ENCODE measurements around the gene GDPD5.

Gene GDPD5

GRCh38 chr11:75441804-75442132 is 84.0 kb downstream of the GDPD5 start:
- no peak for DNase-seq

- no peak for DNase-seq
These were observed 84.6 kb downstream of the GDPD5 start for GRCh38 chr11:75440960-75441803.

- no peak for DNase-seq
These were observed 86.1 kb downstream of the GDPD5 start for GRCh38 chr11:75439495-75440120.

GRCh38 chr11:75439026-75439425 is 86.7 kb downstream of the GDPD5 start:
- DNase-seq: no peak

GRCh38 chr11:75437966-75438659 is 87.6 kb downstream of the GDPD5 start:
- no peak for DNase-seq

- no peak for DNase-seq
These were observed 88.9 kb downstream of the GDPD5 start for GRCh38 chr11:75436806-75437205.

GRCh38 chr11:75435571-75435925 is 90.2 kb downstream of the GDPD5 start:
- DNase-seq: no peak

- no peak for DNase-seq
These were observed 90.7 kb downstream of the GDPD5 start for GRCh38 chr11:75434886-75435570.

- DNase-seq: no peak
These were observed 91.7 kb downstream of the GDPD5 start for GRCh38 chr11:75434051-75434450.

- DNase-seq: no peak
These were observed 92.3 kb downstream of the GDPD5 start for GRCh38 chr11:75433443-75433842.

- DNase-seq: no peak
These were observed 92.8 kb downstream of the GDPD5 start, which contains the start of gene KLHL35 for GRCh38 chr11:75432911-75433321. KLHL35 (minus strand) TSS chr11:75433203; CDS start chr11:75430629, 2,574 bp downstream.

- DNase-seq: no peak
These were observed 93.9 kb downstream of the GDPD5 start for GRCh38 chr11:75431533-75432525.

- DNase-seq: no peak
These were observed 94.8 kb downstream of the GDPD5 start for GRCh38 chr11:75430714-75431532.

- DNase-seq: peak; percentile 70
These were observed 95.6 kb downstream of the GDPD5 start for GRCh38 chr11:75429902-75430713.

GRCh38 chr11:75429641-75429901 is 96.2 kb downstream of the GDPD5 start:
- no peak for DNase-seq

GRCh38 chr11:75428989-75429640 is 96.6 kb downstream of the GDPD5 start:
- no peak for DNase-seq

- peak; percentile 71 for DNase-seq
These were observed 97.4 kb downstream of the GDPD5 start for GRCh38 chr11:75428281-75428724.

GRCh38 chr11:75427181-75427580 is 98.6 kb downstream of the GDPD5 start:
- no peak for DNase-seq

- no peak for DNase-seq
These were observed 99.0 kb downstream of the GDPD5 start for GRCh38 chr11:75426720-75427086.

- no peak for DNase-seq
These were observed 100.3 kb downstream of the GDPD5 start for GRCh38 chr11:75425422-75425821.

Data from activated naive CD4-positive, alpha-beta T cell treated with anti-CD3 and anti-CD28 coated beads, Interleukin-2, amount 50 U/mL, for 16 hours (primary cell).